Measurements from ENCODE around the gene PUS1.
"Not testable (repeated sequence)": the region's sequence is repeated elsewhere in the genome, so short reads cannot be mapped to it uniquely, and the experiment has no call there.

Gene PUS1

GRCh38 chr12:131928711-131929580, at the start of gene PUS1:
Gene PUS1 (plus strand): TSS chr12:131929276. CDS start chr12:131929723, 447 bp downstream.
- DNase-seq, result peak; percentile 96

GRCh38 chr12:131882804-131883520, 46.1 kb upstream of the PUS1 start:
- no peak for DNase-seq

GRCh38 chr12:131883521-131883900, 45.6 kb upstream of the PUS1 start:
- DNase-seq, result no peak

- DNase-seq, result not testable (repeated sequence)
These were observed 44.0 kb upstream of the PUS1 start for GRCh38 chr12:131885076-131885475.

GRCh38 chr12:131885543-131886057, 43.5 kb upstream of the PUS1 start:
- DNase-seq, result no peak

GRCh38 chr12:131891722-131892121, 37.4 kb upstream of the PUS1 start:
- DNase-seq, result not testable (repeated sequence)

GRCh38 chr12:131892711-131893604, 36.1 kb upstream of the PUS1 start:
- no peak for DNase-seq

GRCh38 chr12:131893605-131894312, 35.3 kb upstream of the PUS1 start:
- DNase-seq, result no peak

GRCh38 chr12:131894313-131894860, 34.7 kb upstream of the PUS1 start, which contains the start of gene ULK1:
Gene ULK1 (plus strand): TSS chr12:131894622. CDS start chr12:131895002, 380 bp downstream.
- DNase-seq, result peak; percentile 92

GRCh38 chr12:131894981-131895639, 34.0 kb upstream of the PUS1 start:
- no peak for DNase-seq

GRCh38 chr12:131895640-131896079, 33.4 kb upstream of the PUS1 start:
- no peak for DNase-seq

GRCh38 chr12:131896080-131896810, 32.8 kb upstream of the PUS1 start:
- peak; percentile 66 for DNase-seq

GRCh38 chr12:131896811-131897270, 32.2 kb upstream of the PUS1 start:
- no peak for DNase-seq

GRCh38 chr12:131897276-131897675, 31.8 kb upstream of the PUS1 start:
- DNase-seq, result no peak

GRCh38 chr12:131897875-131898274, 31.2 kb upstream of the PUS1 start:
- DNase-seq, result no peak

- DNase-seq, result no peak
These were observed 28.7 kb upstream of the PUS1 start for GRCh38 chr12:131900397-131900796.

- no peak for DNase-seq
These were observed 27.4 kb upstream of the PUS1 start for GRCh38 chr12:131901431-131902331.

- DNase-seq, result no peak
These were observed 26.5 kb upstream of the PUS1 start for GRCh38 chr12:131902332-131903241.
